Panc1 (cell line): Measurements from ENCODE around the gene MLKL.

Experiments used
- CTCF ChIP-seq: fragments of 450-650 bp; IDR thresholded peaks from 2 replicates; pipeline ENCODE4 v1.5.1; 2017; ENCODE audit warnings: mild to moderate bottlenecking
- SIN3A ChIP-seq: IDR thresholded peaks from 2 replicates; pipeline ENCODE4 v1.6.1; 2012; ENCODE audit warnings: low read depth, mild to moderate bottlenecking, low read length, moderate library complexity, borderline replicate concordance; ENCODE audit not compliant: insufficient read depth
- TCF7L2 ChIP-seq: IDR thresholded peaks from 2 replicates; pipeline ENCODE4 v1.6.1; 2011; ENCODE audit warnings: mild to moderate bottlenecking, low read depth, low read length, inconsistent platforms
- TF ChIP-seq, protein P1 (sequence below), 2 experiments: IDR thresholded peaks; 2 replicates each; pipeline ENCODE4 v1.6.1; 2011 to 2012; ENCODE audit warnings: low read depth in 2 of 2, control low read depth in 1 of 2, low read length in 1 of 2, mild to moderate bottlenecking in 1 of 2, moderate library complexity in 1 of 2; ENCODE audit not compliant: insufficient read depth in 1 of 2

- TF ChIP-seq SIN3A = no peak
- no peak for TF ChIP-seq CTCF
- TF ChIP-seq, protein P1, sequence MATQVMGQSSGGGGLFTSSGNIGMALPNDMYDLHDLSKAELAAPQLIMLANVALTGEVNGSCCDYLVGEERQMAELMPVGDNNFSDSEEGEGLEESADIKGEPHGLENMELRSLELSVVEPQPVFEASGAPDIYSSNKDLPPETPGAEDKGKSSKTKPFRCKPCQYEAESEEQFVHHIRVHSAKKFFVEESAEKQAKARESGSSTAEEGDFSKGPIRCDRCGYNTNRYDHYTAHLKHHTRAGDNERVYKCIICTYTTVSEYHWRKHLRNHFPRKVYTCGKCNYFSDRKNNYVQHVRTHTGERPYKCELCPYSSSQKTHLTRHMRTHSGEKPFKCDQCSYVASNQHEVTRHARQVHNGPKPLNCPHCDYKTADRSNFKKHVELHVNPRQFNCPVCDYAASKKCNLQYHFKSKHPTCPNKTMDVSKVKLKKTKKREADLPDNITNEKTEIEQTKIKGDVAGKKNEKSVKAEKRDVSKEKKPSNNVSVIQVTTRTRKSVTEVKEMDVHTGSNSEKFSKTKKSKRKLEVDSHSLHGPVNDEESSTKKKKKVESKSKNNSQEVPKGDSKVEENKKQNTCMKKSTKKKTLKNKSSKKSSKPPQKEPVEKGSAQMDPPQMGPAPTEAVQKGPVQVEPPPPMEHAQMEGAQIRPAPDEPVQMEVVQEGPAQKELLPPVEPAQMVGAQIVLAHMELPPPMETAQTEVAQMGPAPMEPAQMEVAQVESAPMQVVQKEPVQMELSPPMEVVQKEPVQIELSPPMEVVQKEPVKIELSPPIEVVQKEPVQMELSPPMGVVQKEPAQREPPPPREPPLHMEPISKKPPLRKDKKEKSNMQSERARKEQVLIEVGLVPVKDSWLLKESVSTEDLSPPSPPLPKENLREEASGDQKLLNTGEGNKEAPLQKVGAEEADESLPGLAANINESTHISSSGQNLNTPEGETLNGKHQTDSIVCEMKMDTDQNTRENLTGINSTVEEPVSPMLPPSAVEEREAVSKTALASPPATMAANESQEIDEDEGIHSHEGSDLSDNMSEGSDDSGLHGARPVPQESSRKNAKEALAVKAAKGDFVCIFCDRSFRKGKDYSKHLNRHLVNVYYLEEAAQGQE (IDR thresholded peaks at IDR 0.05; ENCODE audit: insufficient read depth in 1 of 2, low read depth in 2 of 2, low read length in 1 of 2) = no peak
- TF ChIP-seq TCF7L2 = no peak
Observed at GRCh38 chr16:74673876-74674275, 26.8 kb downstream of the MLKL start.
